KMS-11 (cell line): ENCODE data around the gene GLT6D1.

Experiments
- H2AFZ ChIP-seq: fragments of 200-600 bp; sonication (generic); 2 replicates; pipeline ENCODE4 v1.6.1; 2016; ENCODE audit warnings: antibody characterized with exemption, mixed run types, low read depth
- H3K27ac ChIP-seq: fragments of 200-600 bp; sonication (generic); 2 replicates; pipeline ENCODE4 v1.6.1; 2016; ENCODE audit warnings: mild to moderate bottlenecking, mixed run types
- H3K27me3 ChIP-seq: fragments of 200-600 bp; sonication (generic); 2 replicates; pipeline ENCODE4 v1.6.1; 2017; ENCODE audit warnings: mild to moderate bottlenecking, low read depth, mixed run types, moderate library complexity; ENCODE audit not compliant: insufficient read depth
- H3K36me3 ChIP-seq: fragments of 200-600 bp; sonication (generic); 2 replicates; pipeline ENCODE4 v1.6.1; 2017; ENCODE audit warnings: mild to moderate bottlenecking, mixed run types; ENCODE audit not compliant: insufficient read depth
- H3K4me1 ChIP-seq: fragments of 200-600 bp; sonication (generic); 2 replicates; pipeline ENCODE4 v1.6.1; 2016; ENCODE audit warnings: mild to moderate bottlenecking, low read depth, mixed run types; ENCODE audit not compliant: poor library complexity, severe bottlenecking
- H3K4me2 ChIP-seq: fragments of 200-600 bp; sonication (generic); 2 replicates; pipeline ENCODE4 v1.7.0; 2016; ENCODE audit warnings: mild to moderate bottlenecking, mixed run types
- H3K4me3 ChIP-seq: fragments of 200-600 bp; sonication (generic); IDR thresholded peaks from 2 replicates; pipeline ENCODE4 v1.6.1; 2017; ENCODE audit warnings: low read depth, low read length, mixed read lengths; ENCODE audit not compliant: insufficient read depth
- H3K79me2 ChIP-seq: fragments of 200-600 bp; sonication (generic); 2 replicates; pipeline ENCODE4 v1.6.1; 2016; ENCODE audit warnings: low read depth, mixed run types; ENCODE audit not compliant: insufficient read depth
- H3K9ac ChIP-seq: fragments of 200-600 bp; sonication (generic); 2 replicates; pipeline ENCODE4 v1.6.1; 2016; ENCODE audit warnings: mild to moderate bottlenecking, mixed run types
- H4K20me1 ChIP-seq: fragments of 200-600 bp; sonication (generic); 2 replicates; pipeline ENCODE4 v1.6.1; 2016; ENCODE audit warnings: mild to moderate bottlenecking, mixed run types; ENCODE audit not compliant: insufficient read depth
- TF ChIP-seq, protein P1 (sequence below): fragments of 200-600 bp; sonication (generic); conservative IDR thresholded peaks from 2 replicates; pipeline ENCODE4 v1.6.1; 2017; ENCODE audit warnings: low read depth, mild to moderate bottlenecking, antibody characterized with exemption, low read length, moderate library complexity, mixed read lengths

The GLT6D1 gene

GRCh38 chr9:135661816-135662560, 22.6 kb upstream of the GLT6D1 start:
- no peak overlapping the region for H3K9ac ChIP-seq
- no peak overlapping the region for H3K4me2 ChIP-seq
- no peak overlapping the region for H2AFZ ChIP-seq
- no peak overlapping the region for H3K4me3 ChIP-seq
- no peaks in the 10 kb centered on the region for H4K20me1 ChIP-seq
- peaks cover 78% of the 10 kb centered on the region for H3K27me3 ChIP-seq
- no peaks in the 10 kb centered on the region for H3K79me2 ChIP-seq
- no peaks in the 10 kb centered on the region for H3K36me3 ChIP-seq
- H3K27ac ChIP-seq: no peak overlapping the region
- no peaks in the 10 kb centered on the region for H3K4me1 ChIP-seq
- TF ChIP-seq, protein P1, sequence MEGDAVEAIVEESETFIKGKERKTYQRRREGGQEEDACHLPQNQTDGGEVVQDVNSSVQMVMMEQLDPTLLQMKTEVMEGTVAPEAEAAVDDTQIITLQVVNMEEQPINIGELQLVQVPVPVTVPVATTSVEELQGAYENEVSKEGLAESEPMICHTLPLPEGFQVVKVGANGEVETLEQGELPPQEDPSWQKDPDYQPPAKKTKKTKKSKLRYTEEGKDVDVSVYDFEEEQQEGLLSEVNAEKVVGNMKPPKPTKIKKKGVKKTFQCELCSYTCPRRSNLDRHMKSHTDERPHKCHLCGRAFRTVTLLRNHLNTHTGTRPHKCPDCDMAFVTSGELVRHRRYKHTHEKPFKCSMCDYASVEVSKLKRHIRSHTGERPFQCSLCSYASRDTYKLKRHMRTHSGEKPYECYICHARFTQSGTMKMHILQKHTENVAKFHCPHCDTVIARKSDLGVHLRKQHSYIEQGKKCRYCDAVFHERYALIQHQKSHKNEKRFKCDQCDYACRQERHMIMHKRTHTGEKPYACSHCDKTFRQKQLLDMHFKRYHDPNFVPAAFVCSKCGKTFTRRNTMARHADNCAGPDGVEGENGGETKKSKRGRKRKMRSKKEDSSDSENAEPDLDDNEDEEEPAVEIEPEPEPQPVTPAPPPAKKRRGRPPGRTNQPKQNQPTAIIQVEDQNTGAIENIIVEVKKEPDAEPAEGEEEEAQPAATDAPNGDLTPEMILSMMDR: no peak

DNA sequence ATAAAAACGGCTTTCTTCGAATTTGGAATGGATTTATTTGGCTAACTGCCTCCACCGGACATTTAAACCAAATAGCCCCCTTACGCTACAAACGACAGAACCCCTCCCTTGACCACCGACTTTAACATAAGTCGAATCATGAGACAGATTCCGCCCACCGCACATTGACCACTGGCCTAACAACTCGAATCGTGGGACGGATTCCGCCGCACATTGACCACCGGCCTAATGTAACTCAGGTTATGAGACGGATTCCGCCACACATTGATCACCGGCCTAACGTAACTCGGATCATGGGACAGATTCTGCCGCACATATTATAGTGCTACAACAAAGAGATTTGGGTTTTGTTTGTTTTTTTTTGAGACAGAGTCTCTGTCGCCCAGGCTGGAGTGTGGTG, 21.1 kb upstream of the GLT6D1 start:
- TF ChIP-seq, protein P1: no peak
- Histone ChIP-seq H3K36me3 (no peaks in the 10 kb centered on the region), H3K9ac (no peak overlapping the region), H3K4me2 (no peak overlapping the region), H2AFZ (no peak overlapping the region), H3K79me2 (no peaks in the 10 kb centered on the region), H3K4me3 (no peak overlapping the region), H3K4me1 (no peaks in the 10 kb centered on the region), H4K20me1 (no peaks in the 10 kb centered on the region), H3K27ac (no peak overlapping the region), H3K27me3 (peaks cover 73% of the 10 kb centered on the region)

GRCh38 chr9:135659252-135659651, 19.9 kb upstream of the GLT6D1 start:
- no peaks in the 10 kb centered on the region for H3K4me1 ChIP-seq
- peaks cover 77% of the 10 kb centered on the region for H3K27me3 ChIP-seq
- no peaks in the 10 kb centered on the region for H4K20me1 ChIP-seq
- H2AFZ ChIP-seq: no peak overlapping the region
- no peaks in the 10 kb centered on the region for H3K36me3 ChIP-seq
- H3K9ac ChIP-seq: no peak overlapping the region
- no peak overlapping the region for H3K4me2 ChIP-seq
- H3K79me2 ChIP-seq: no peaks in the 10 kb centered on the region
- TF ChIP-seq, protein P1: no peak
- H3K27ac ChIP-seq: no peak overlapping the region
- no peak overlapping the region for H3K4me3 ChIP-seq

DNA sequence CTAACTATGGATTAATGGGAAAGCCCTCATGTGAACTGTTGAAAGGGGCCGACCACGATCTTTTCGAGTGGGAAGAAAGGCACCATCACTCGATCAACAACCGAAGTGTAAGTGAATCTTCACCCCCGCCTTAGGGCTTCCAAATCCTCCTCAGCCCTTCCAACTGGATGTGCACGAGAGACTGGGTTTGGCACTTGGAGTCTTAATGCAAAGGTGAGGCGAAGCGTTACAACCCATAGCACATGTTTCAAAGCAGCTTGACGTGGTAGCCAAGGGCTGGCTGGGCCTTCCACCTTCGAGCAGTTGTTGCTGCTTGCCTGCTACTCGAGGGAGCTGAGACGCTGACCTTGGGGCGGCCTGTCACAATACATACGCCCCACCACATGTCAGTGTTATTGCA, 18.1 kb upstream of the GLT6D1 start:
- TF ChIP-seq, protein P1: no peak
- H4K20me1 ChIP-seq: no peaks in the 10 kb centered on the region
- H3K36me3 ChIP-seq: no peaks in the 10 kb centered on the region
- H3K79me2 ChIP-seq: no peaks in the 10 kb centered on the region
- H3K4me1 ChIP-seq: no peaks in the 10 kb centered on the region
- no peak overlapping the region for H3K4me3 ChIP-seq
- no peak overlapping the region for H3K4me2 ChIP-seq
- H3K27me3 ChIP-seq: peaks cover 80% of the 10 kb centered on the region
- no peak overlapping the region for H3K9ac ChIP-seq
- H3K27ac ChIP-seq: no peak overlapping the region
- H2AFZ ChIP-seq: no peak overlapping the region
